Hypothalamus (tissue), 51 donors: Measurements from ENCODE around the gene CISTR.

Experiments used
- DNase-seq, 51 donors: peaks; one replicate each; lab custom pipeline; 2025; lab: John Stamatoyannopoulos, UW

CISTR gene

DNA sequence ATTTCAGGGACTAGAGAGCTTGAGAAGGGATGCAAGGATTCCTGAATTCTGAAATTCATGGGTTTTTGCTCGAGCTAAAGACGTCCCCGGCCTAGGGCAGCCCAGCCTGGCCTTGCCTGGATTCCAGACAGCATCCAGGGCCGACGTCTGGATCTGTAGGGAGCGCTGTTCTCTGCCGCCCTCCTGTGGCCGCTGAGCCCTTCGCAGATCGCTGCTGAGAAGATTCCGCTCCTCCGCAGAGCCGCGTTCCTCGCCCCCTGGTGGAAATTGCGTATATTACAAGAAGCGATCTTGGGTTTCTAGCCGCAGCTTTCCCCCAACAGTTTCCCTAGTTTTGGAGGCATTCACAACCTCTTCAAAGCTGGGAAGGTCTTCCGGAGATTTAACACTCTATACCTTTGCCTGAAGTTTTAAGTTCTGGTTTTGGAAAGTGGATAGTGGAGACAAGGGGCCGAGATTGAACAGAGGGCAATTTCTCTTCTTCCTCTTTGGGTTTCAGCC lies 5.1 kb downstream of the CISTR start:
- peak; percentile 29 to 94 (median 81) for DNase-seq

DNA sequence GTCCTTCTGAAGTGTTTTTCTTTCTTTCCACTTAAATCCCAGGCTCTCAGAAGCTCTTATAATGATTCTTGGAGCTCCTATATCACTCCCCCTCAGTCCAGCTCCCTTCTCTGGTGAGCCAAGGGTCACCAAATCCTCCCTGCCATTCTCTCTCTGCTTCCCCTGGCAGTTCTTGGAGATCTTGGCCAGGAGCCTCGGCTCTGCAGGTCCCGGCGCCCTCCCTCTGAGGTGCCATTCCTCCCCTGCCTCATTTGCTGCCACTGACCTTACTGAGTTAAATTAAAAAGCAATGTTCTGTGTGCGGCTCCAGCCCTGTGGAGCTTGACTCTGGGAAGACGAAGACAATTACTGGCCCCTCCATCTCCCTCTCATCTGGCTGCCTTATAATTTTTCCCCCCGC lies 7.0 kb downstream of the CISTR start:
- DNase-seq, result no peak

DNA sequence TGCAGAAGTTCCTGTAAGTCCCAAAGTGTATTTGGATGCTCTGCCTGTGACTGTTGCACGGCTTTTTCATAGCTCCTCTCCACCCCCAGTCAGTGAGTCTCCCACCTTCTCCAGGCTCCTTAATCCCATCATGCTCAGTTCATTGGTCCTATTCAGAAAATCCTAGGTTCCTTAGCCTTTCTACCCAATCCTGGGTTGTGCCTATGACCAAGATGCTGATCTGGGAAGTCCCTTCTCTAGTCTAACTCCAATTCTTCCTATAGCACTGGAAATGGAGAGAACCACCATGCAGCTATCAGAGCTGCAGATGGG lies 7.7 kb downstream of the CISTR start:
- no peak for DNase-seq

DNA sequence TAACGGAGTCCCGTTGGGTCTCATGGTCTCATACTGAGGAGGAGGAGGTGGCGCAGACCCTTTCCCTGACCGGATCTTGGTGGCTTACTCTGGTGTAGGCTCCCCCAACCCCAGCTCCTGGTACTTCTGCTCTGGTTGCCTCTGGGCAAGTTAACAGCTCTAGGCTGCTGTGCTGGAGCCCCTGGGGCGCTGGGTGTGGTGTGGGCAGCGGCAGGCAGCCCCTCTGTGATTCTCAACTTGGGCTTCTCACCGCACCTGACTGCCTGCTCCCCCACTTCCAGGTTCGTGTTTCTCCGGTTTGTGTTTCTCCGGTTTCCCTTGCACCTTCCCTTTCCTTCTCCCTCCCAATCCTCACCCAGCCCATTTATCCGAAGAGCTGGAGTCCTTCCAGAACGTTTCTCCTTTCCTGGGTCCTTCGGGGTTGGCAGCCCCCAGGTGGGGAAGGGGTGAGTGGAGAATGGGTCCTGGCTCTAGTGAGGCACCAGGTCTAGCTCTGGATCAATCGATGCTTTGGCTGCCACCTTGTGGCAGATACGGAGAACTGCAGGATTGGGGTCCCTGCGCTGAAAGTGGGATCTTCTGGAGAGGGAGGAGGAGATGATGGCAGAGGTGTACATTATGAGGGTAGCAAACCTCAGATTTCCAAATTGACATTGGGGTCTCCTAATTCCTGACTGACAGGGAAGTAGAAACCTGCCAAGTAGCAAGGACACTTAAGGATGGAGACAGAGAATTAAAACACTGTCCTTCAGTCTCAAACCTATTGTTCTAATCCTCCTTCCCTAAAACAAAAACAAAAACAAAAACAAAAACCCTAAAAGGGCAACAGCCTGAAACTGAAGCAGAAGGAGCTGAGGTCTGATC lies 8.3 kb downstream of the CISTR start:
- peak in 38 of 51 donors; percentile 6 to 80 (median 28) for DNase-seq

DNA sequence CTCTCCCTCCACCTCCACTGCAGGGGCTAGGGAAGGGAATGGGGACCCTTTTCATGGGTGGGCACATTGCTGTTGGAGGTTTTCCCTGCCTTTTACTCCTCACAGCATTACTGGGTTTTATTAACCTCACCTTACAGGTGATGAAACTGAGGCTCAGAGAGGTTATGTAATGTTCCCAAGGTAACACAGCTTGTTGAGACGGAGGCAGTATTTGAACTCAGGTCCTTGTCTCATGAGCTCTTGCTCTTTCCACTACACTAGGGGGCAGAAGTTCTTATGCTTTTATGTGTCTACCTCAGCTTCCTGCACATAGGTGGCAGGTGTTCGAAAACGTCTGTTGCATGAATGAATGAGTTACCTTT lies 11.7 kb downstream of the CISTR start:
- no peak for DNase-seq

DNA sequence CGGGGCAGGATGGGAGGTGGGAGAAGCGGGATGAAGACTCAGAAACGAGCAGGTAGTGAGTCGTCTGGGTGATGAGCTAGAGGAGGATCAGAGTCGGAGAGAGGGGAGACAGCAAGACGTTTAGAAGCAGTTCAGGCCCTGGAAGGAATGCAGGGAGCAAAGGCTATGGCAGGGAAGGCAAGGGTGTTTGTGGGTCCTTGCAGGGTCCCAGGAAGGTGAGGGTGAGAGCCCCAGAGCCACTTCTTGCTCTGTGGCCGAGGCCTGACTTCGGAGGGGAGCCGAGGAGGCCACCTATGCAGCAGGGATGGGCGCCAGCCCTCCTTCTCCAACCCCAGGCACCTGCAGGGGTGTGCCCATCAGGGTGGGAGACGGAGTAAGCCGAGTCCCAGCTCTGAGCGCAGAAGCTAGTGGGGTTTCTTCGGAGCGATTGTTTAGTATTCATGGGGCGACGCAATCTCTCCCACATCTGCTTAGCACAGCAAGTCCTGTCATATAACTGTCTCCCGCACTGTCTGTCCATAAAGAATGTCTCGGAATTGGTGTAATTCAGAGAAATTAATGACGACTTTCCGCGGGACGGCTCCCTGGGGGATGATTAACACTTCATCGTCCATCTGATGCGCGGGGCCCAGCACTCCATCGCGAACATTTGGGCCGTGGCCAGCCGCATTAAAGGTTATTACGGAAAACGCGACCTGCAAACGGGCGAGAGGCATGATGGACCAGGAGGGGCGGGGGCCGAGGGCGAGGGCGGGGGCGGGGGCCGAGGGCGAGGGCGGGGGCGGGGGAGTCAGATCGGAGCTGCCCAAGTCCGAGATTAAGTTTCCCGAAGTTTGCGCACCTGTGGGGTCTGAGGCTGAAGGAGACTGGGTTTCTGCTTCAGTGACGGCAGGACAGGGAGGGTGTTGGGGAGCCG lies 12.3 kb downstream of the CISTR start:
- DNase-seq, result no peak

DNA sequence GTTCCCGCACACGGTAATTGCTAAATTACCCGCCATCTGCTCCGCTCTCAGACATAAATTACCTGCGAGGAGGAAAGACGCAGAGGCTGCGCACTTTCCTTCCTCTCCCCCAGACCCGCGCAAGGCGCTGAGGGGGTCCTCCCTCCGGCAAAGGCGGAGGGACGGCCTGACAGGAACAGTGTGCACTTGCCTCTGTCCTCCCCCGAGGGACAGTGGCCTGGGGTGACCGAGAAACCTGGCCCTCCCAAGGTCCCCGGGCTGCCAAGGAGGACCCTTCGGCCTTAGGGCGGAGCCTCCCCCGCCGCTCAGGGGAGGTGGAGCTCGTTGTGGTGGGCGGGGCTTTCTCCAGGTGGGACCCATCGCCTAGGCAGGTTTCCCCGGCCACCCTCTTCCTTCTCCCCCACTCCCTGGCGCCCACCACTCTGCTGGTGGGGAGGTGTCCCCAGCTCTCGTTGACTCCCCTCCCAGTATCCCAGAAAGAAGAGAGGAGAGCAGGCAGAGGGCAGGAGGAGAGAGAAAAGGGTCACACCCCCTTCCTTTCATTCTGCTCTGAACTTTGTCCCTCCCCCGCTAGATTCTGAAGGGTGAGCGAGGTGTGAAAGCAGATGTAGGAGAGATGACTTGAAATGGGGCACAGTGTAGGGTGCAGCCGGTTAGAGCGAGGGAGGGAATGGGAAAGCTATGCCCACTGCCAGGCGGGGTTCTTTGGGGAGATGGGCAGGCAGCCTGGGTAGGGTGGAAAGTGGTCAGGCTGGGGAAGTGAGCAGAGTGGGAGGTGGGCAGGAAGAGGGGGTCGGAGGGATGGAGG lies 13.2 kb downstream of the CISTR start:
- DNase-seq, result peak in 1 of 51 donors; percentile 15

DNA sequence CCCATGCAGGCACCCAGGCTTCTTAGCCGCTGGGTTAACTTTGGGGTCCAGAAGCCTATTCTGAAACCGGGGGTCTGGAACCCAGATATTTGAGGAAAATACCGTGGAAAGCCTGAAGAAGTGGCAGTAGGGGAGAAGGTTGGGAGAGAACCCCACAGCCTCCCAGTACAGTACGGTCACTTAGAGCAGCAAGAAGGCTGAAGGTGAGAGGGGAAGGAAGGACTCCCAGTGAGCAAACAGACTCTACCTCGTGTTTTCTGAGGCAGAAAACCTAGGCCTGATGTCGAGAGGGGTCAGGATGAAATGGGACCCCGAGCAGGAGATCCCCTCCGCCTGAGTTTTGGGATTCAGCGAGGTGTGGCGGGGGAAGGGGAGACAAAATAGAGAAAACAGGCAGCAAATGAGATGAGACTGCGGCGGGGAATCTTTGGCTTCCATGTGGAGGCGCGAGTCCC lies 13.8 kb downstream of the CISTR start:
- DNase-seq, result no peak

DNA sequence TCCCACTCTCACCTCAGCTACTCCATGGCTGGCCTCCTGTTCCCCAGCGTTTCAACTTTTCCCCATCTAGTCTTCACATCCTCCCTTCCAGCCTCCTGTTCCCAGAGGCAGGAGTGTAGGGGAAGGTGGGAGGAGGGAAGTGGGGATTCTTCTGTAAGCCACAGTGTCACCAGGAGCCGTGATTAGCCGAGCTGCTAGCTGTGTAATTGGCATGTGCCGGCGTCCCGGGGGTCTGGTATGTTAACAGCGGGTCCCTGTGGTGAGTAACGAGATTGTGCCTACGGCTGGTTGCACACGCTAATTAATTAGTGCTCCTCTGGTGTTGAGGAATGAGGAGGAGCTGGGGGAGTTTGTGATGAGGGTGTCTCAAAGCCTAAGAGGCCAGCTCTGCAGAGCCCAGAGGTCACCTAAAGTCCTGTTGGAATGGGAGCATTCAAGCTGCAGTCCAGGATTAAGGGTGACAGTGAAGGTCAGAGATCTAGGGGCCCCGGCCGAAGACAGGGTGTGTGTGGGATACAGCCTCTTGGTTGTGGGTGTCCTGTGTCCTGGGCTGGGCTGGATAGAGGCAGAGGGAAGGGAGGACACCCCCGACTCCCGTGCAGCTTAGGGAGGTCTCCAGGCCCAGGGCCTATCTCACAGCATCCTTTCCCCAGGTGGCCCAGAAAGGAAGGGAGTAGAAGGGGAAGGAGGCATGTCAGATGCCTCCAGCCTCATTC lies 14.5 kb downstream of the CISTR start:
- no peak for DNase-seq

DNA sequence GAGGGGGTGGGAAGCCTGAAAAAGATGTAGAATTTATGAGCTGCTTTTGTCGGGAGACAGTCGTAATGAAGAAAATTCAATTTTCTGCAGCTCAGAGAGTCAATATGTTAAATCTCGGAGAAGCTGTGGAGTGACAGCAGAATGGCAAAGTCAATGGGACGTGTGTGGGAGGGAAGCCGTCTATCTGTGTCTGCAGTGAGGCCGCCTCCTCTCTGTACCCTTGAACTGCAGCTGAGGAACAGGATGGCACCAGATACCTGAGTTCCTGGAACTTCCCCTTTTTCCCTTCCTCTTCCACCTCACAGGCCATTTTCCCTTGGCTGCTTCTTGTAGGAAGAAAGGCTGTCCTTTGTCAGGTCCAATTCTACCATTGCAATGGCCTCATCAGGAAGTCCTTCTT lies 15.2 kb downstream of the CISTR start:
- DNase-seq, result peak in 1 of 51 donors; percentile 7

DNA sequence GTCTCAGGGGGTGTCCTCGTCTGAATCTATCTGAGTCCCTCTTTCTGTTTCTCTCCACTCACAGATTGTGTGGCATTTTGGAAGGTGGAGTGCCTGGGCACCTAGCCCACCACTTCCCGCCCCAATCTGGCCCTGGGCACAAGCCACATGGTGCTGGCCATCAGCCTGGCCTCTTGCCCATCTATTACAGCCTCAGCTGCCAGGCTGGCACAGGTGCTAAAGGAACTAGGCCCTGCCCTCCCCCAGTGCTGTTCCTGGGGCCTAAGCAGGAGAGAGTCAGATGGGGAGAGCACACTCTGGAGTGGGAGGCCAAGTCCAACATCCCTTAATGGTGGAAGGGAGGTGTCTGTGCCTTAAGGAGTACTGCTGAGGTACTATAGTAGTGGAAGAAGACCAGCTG lies 16.2 kb downstream of the CISTR start:
- DNase-seq, result no peak

DNA sequence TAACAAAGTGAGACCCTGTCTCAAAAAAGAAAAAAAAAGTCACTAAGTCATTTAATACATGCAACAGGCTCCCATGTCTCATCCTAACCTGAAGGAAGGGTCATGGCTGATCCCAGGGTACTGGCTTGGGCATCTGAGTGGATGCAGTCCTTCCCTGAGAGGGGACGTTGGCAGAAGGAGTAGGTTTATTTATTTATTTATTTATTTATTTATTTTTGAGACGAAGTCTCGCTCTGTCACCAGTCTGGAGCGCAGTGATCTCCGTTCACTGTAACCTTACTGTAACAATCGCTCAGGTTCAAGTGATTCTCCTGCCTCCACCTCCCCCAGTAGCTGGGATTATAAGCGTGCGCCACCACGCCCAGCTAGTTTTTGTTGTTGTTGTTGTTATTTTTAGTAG lies 17.4 kb downstream of the CISTR start:
- DNase-seq, result no peak

DNA sequence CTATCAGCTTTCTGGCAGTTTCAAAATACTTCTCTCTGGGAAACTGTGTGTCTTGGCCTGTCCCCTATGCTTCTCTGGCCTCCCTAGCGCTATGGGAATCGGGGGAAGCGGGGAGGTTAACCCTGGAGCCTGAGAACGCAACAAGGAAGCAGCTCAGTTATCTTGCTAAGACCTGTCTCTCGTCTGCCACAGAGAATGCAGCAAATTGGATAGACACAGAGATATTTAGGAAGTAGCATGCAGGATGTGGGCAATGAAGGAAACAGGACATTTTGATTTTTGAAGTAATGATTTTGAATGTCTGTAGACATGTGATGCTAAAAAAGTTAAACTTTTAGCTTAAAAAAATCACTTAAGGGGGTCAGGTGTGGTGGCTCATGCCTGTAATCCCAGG lies 18.0 kb downstream of the CISTR start:
- no peak for DNase-seq

DNA sequence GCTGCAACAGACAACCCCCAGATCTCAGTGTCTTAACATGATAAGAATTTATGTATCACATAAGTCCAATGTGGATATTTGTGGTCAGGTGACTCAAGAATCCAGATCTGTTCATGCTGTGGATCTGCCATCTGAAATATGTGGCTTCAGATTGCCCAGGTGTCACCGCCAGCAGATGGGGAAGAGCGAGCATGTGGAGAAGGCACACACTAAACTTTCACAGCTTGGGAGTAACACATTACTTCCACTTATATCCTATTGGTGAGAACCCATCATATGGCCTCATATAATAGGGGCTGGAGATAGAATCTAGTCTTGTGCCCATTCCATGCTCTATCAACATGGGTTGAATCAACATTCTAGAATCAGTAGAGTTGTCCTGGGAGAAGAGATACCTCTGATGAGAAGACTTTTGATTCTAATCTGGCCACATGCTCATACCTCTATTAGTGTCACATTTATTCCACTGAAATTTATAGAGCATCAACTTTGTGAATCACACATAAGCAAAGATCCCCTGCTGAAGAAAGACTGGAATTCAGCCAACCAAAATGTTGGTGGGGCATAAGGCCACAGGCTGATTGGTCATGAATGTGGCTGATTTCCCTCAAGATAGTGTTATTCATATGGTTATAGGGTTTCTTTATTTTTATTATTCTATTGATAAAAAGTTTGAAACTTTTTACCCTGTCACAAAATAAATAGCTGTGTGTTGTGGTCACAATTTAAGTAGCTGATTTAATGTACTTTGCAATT lies 18.6 kb downstream of the CISTR start:
- DNase-seq, result no peak

DNA sequence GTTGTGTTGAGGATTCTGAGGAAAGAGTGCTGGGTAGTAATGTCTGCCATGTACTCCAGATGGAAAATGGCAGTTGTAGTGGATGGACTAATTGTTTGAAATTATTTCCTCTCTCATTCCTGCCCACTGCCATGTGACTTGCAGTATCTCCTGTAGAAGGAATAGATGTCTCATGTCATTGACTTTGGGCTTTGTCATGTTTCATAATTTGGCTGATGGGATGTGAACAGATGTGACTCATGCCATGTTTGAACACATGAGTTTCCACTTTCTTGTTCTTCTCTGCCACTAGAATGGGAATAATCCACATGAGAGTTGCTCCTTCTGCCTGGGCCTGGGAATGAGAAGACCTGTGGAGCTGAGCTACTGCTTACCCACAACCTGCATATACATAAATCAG lies 22.1 kb downstream of the CISTR start:
- DNase-seq, result no peak

DNA sequence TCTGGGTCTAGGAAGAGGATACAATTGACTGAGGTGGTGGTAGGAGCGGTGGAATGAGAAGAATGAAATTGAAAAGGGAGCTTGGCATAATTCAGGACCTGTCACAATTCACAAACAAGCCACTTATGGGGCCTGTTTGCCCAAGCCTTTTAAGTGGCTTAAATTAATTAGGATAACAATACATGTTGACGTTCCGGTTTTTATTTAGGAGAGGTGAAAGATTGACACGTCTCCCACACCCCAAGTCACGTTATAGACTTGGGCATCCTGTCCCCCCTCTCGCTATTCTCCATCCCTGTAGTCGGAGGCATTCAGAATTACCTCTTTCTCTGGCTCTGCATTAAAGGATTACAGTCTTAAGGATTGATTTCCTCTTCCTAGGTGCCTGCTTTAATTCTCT lies 23.6 kb downstream of the CISTR start:
- no peak for DNase-seq

DNA sequence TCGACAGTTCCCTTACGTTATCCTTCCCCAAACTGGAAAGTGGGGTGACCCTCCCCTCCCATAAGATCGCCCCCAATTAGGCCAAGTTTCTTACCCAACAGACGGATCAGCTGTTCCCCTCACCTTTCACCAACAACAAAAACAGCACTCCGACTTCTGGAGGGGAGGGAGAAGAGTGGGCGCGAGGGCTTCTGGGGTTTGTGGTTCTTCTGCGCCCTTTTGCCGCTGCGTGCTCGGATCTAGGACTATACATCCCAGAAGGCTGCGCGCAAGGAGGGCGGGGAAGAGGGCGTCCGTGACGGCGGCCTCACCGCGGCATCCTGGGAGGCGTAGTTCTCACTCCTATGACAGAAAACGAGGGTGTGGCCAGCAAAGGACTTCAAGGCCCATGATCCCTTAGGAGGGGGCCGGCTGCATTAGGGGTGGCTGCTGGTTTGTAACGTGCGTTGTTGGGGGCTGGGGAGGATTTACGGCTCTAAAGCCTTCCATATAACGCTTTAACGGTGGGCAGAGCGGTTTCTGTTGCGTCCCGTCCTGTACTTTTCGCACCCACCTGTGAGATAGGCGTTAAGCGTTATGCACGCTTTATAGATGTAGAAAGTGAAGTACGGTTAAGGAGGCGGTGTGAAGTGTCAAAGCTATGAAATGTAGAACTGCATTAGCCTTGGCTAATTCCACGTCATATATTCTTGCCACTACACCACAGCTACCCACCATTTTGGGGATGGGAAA lies 24.3 kb downstream of the CISTR start, which contains the start of gene CALCOCO1:
Gene CALCOCO1, minus strand, starts transcription at position 143 of the 732 bp plus-strand sequence. CDS start 2,210 bp downstream, outside the sequence.
- DNase-seq, result peak; percentile 40 to 99 (median 97)

DNA sequence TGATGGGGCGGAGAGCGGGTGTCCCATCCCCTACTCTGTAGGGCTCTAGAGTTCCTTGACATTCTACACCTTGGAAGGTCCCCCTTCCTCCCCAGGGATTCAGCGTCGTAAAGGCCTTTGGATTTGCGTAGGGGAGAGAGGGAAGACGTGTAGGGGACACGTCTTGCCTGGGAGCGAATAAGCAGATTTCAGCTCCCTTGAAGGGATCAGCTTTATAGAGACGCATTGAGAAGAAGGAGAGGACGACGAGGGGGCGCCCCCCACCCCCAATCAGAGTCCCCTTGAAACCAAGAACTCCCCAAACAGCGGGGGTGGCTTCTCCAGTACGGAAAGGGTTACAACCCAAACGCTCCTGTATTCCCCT lies 24.9 kb downstream of the CISTR start:
- no peak for DNase-seq

DNA sequence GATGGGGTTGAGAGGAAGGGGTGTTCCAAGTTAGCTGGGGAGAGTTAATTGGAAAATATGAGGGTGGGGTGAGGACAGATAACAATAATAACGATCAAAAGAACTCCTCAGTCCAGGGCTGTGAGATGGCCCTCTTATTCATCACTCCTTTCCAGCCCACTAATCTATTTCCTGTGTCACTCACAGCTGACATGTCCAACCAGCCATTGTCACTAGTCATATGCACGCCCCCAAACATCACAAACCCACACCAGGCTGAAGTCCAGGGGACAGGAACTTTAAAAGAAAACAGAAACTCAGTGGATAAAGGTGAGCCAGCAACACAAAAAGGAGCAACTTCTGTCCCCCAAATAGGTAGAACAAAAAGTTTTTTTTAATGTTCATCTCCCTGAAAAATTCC lies 25.4 kb downstream of the CISTR start:
- DNase-seq, result no peak
